HG02943 (cell line): ENCODE data around the gene VTCN1.
"Not testable (repeated sequence)": the region's sequence is repeated elsewhere in the genome, so short reads cannot be mapped to it uniquely, and the experiment has no call there.

ENCODE experiments used
- ATAC-seq: cut with Tn5 transposase; IDR thresholded peaks from one replicate; pipeline ENCODE4 v1.9.1; 2021; ENCODE audit warnings: mild to moderate bottlenecking, low read depth, moderate library complexity; ENCODE audit not compliant: unreplicated experiment

The VTCN1 gene

GRCh38 chr1:117128323-117129079 lies 82.2 kb downstream of the VTCN1 start:
- ATAC-seq: no peak

DNA sequence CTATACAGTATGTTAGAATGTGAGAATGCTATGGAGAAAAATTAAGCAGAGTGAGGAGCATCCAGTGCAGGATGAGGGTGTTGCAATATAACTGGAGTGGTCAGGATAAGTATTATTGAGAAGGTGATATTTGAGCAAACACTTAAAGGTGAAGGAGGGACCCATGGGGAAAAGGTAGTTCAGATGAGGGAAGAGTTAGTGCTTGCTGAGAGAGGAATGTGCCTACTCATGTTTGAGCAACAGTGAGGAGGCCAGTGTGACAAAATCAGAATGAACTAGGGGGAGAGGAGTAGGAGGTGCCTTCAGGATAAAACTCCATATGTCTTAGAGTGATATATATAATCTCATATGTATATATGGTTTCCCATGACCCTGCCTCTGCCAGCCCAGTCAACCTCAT lies 82.9 kb downstream of the VTCN1 start:
- no peak for ATAC-seq

- ATAC-seq: no peak
Measured at GRCh38 chr1:117124661-117125060, 86.1 kb downstream of the VTCN1 start.

- no peak for ATAC-seq
Measured at GRCh38 chr1:117123274-117123673, 87.5 kb downstream of the VTCN1 start.

GRCh38 chr1:117122330-117123025 lies 88.2 kb downstream of the VTCN1 start:
- ATAC-seq: no peak

GRCh38 chr1:117121589-117122329 lies 89.0 kb downstream of the VTCN1 start, which contains the start of gene TRIM45:
TRIM45 (minus strand) TSS chr1:117121749; CDS start chr1:117121201, 548 bp downstream.
- ATAC-seq: peak; percentile 82

- no peak for ATAC-seq
Measured at GRCh38 chr1:117120774-117121588, 89.7 kb downstream of the VTCN1 start.

- not testable (repeated sequence) for ATAC-seq
Measured at GRCh38 chr1:117119144-117119543, 91.6 kb downstream of the VTCN1 start.

DNA sequence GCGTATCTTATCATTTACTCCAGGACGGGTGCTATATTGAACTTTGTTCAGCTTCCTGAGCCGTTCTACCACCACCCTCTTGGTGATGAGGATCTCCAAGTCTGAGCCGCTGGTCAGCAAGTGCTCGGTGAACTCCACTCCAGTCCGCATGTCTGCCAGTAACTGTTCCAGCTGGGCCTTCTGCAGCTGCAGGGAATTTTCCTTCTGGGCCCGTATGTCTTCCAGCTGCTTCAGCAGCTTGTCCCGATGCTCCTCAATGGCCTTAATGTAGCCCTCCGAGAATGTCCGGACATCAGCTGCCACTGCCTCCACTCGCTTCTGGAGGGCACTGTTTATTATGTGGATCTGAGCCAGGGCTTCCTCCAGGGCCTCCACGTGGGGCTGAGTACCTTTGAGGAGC lies 92.6 kb downstream of the VTCN1 start:
- no peak for ATAC-seq

GRCh38 chr1:117117697-117118096 lies 93.0 kb downstream of the VTCN1 start:
- ATAC-seq: no peak

GRCh38 chr1:117116784-117117130 lies 94.0 kb downstream of the VTCN1 start:
- no peak for ATAC-seq

- ATAC-seq: no peak
Measured at GRCh38 chr1:117116090-117116783, 94.5 kb downstream of the VTCN1 start.

DNA sequence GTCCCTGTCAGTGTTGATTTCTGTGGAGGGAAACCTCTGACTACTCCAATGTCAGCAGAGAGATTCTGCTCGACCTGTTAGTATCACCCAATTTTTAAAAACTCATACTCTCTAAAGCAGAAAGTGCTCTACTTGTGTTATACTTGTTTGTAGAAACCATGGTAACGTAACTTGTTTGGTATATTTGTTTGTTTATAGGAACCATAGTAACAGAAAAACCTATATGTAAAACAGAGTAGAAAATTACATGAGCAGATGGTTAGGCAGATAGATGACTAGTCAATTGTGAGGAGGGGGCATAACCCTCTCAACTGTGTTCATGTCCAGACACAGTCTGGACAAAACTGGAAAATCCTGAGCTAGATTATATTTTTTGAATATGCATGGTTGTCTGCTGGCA lies 95.8 kb downstream of the VTCN1 start:
- ATAC-seq: no peak

GRCh38 chr1:117113199-117113598 lies 97.5 kb downstream of the VTCN1 start:
- ATAC-seq: no peak

DNA sequence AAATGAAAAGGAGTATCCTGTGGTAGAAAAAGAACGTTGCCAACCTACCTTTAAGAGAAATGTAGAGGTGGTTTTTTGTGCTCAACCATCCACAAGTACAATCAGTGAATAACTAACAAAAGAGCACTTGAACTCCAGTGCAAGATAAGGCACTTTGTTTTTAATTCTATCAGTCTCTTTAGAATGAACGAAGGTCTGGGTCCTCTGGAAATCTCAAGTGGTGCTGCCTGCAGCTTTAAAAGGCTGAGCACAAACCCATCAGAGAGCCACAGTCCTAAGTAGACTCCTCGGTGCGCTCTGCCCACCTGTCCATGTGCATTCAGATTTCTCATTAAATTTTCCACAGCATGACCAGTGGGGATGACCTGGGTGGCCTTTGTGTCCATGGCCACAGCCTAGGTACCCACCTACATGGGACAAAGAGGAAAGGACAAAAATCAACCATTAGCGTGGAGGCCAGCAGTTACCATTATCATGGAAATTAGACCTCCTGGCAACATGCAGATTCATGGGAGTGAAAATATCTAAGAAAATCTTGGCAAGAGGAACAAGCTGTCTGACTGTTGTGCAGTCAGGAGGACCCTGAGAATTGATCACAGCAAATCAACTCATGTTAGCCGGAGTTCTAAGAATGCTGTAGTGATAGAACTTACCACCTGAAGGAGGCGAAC lies 98.5 kb downstream of the VTCN1 start:
- ATAC-seq: no peak

DNA sequence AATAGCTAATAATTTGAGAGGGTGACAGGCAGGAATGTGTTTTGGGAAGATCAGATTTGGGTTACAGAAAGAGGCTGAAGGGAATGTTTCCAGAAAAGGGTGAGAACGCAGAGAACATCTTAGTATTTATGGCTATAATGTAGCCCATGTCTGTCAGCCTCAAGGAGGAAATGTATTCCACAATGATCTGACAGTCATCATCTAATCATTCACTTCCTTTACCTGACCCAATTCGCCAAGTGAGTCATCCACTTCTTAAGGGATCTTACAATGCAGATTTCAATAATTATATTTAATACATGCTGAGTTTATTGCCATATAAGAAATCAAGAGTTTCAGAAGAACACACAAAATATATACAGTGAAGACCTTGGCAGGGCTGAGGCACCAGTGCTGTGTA lies 100.0 kb downstream of the VTCN1 start:
- ATAC-seq: no peak

GRCh38 chr1:117107364-117107763 lies 103.4 kb downstream of the VTCN1 start:
- no peak for ATAC-seq

DNA sequence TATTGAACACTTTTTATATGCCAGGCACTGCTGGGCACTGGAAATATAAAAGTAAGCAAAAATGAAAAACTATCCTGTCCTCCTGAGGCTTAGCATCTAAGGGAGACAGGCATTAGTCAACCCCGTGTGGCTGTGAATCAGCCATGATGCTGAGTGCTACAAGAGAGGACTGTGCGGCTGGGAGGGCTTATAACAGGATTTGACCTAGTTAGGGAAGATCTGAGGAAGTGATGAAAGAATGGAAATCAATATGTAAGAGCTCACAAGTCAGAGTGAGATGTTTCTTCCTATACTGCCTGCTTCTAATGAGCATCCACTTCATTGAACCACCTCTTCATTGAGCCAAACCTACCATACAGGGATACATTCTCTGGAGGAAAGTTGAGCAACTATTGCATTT lies 104.2 kb downstream of the VTCN1 start:
- ATAC-seq: no peak

DNA sequence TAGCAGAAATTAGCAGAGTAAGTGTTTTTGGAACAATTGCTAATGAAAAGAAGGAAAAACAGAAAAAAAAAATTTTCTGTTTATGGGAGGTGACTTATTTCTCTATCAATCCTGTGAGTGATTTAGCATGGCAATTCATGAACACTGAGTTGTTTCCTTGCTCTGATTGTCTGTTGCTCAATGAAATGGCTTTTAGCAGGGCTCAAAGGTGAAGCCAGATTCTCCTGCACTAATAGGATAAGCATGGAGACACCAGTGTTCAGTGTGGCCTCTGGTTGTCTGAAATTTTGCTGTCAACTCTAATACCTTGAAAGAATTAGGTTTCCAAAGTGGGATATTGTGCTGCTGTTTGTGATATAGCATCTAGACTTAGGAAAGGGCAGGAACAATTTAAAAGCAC lies 105.0 kb downstream of the VTCN1 start:
- no peak for ATAC-seq
